Activated CD4-positive, CD25-positive, alpha-beta regulatory T cell (primary cell): ENCODE data around the gene GYPE.
"Not testable (repeated sequence)": the region's sequence is repeated elsewhere in the genome, so short reads cannot be mapped to it uniquely, and the experiment has no call there.

Experiments
- DNase-seq, 4 experiments: peaks; one replicate each; lab custom pipeline; 2025; lab: John Stamatoyannopoulos, UW

GYPE gene

DNA sequence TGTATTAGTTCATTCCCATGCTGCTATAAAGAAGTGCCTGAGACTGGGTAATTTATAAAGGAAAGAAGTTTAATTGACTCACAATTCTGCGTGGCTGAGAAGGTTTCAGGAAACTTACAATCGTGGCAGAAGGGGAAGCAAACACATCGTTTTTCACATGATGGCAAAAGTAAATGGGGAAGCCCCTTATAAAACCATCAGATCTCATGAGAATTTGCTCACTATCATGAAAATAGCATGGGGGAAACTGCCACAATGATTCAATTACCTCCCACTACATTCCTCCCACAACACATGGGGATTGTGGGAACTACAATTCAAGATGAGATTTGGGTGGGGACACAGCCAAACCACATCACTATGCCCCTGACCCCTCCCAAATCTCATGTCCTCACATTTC lies 35.4 kb downstream of the GYPE start:
- not testable (repeated sequence) for DNase-seq

DNA sequence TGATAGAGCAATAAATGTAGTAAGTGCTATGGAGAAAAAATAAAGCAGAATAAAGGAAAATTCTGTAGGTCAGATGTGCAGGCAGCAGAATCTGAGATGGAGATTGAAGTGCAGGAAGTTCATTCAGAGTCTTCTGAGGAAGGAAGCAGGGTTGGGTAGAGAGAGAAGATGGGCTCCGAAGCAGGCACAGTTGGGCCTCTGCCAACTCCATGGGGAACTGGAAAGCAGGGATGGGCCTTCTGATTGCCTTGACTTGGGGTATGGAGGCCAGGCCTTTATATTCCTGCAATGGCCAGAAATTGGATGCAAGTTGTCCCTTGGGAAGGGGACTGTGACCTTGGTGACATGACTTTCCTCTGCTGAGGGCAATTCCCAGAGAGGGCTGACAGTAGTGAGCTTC lies 42.6 kb downstream of the GYPE start:
- DNase-seq = not testable (repeated sequence)

DNA sequence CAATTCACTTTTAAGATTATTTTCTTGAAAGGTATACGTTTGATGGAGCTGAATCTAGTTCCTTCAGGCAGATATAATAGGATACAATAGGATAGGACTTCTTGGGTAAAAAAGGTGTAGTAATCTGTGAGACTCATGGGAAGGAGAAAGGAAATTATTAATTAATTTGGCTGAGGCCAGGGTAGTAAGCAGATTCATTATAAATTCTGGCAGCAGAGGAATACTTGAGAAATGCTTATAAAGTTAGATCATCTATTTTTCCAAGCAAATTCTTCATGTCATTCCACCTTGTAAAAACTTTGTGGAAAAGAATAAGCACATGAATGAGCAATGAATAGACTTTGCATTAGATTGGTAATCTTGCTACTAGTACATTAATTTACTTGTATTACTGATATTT lies 46.9 kb downstream of the GYPE start:
- no peak for DNase-seq

DNA sequence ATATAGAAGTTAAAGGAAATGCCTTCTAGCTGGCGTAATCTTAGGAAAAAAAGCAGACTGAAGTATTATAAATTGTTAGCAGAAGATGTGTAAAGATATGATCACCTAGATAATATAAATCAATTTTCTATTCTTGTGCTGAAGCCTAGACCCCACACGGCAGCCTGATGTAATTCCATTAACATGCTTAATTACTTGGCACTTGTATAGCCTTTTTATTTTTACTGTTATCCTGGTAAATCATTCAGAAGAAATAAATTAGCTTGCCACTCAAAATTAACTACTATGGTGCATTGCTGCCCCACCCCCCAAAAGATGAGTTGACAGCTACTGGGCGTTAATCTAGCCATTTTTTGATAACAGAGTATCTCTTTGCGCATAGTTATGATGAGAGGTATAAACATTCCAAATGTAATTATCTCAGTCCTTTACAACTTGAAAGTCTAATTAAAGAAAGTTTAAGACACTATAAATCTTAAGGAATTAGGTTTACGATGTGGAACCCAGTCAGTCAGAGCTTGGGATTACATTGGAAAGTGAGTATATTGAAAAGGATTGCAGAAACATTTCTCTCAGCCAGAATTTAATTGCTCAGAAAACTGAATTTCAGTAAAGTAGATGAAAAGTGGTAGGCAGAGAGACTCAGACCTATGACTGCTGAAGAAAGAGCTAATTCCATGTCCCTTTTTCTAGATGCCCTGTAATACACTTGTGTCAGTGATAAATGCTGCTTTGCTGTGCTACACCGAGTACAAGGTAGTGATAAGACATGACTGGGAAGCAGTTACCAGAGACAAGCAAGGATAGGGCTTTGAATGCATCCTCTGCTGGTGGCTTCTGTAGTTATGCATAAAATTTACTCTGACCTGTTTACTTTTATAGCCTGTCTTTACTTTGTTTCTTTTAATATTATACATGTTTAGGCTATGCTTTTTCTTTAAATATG lies 47.7 kb downstream of the GYPE start:
- DNase-seq = not testable (repeated sequence)

DNA sequence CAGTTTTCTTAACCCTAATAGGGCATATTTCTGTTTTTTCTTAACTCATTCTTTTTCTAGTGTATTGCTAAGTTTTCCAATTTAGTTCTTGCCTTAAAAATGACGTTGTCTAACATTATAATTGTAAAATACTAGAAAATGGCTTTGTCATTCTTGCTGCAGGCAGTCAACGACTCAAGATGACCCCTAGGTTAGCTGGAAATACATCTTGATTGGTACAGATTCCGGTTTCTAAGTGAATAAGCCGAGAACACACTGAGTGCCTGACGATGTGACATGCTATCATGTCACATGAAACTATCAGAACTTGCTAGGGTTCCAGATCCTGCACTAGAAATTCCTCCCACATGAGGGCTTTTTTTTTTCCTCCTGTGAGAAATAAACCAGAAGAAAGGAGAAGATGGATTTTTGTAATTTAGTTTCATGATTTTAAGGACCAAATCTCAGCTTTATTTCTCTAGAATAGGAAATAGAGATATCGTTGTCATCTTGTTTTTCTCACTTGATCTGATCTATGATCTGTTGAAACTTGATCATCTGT lies 49.3 kb downstream of the GYPE start:
- DNase-seq = not testable (repeated sequence)

DNA sequence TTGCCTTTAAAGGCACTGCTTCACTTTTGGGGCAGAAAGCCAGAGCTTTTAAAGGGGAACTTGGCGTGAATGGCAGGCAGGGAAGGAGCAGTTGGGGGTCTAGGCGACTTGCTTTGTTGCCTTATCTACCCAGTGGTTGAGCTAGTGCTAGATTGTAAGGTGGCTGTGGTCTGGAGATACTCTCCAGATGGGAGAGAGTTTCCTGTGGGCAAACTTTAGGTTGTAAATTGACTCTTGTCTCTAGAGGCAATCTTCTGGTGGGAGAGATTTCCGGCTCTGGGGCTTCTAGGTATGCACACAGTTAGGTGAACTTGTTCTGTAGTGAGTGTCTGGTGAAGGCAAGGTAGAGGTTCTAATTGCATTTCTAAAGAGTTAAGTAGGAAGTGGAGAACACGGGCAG lies 50.7 kb downstream of the GYPE start:
- not testable (repeated sequence) for DNase-seq

DNA sequence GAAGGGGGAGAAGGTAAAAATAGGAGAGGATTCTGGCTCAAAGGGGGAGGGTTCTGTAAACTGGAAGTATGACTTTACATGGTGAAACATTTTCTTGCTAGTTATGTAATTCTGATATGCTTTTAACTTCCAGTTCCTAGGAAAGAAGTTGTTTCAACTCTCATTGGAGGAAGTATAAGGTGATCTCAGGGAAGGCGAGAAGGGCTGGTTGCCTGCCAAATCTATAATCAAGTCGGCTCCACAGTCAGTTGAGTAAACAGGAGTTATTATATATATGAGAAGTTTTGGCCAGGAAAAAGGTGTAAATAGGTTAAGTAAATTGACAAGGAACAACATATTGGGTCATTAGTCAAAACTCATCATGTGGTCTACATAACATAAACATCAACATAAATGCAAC lies 56.1 kb downstream of the GYPE start:
- not testable (repeated sequence) for DNase-seq

DNA sequence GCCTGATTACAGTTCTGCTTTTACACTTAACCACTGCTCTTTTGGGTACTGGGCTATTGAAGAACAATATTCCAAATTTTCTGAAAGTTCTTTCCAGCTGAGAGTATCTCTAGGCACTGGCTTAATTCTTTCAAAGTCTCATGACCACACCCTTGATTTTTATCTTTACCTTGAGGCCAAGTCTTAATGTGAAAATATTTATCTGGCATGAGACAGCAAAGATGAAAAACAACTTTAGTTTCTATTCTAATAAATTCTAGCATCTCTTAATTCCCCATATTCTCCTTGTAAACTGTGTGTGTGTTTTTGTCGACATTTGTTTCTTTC lies 61.9 kb downstream of the GYPE start:
- not testable (repeated sequence) for DNase-seq

DNA sequence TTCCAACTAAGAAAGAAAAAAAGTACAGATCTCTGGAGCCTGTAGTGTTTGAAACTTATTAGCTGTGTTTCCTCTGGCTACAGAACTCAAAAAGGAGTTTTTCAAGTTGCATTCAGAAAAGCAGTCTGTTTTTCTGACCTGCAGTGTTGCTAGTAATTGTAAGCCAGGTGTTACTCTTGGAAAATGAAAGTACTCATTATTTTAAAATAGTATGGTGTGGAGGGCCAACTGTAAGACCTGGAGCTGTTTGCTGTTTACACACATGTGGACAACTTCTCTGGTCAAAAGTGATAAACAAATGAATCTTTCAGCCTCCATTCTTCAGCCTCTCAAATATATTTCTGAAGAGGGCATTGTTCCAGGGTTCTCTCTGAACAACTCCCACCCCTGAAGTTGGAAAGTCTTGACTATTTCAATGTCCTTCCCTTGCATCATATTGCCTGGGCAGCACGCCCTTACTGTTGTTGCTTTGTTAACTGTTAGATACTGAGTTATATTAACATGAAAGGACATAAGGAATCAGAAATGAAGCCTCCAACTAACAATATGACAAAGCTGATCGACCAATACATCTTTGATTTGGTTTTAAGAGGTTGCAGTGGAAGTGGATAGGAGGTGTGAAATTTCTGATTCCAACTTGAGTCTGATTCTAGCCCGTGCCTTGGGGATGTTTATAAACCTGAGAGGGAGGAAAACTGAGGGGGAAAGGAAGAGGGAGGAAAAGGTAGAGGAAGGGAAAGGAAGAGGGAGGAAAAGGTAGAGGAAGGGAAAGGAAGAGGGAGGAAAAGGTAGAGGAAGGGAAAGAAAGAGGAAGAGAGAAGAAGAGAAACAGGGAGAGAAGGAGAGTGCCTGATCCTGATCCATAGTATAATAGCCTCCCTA lies 62.5 kb downstream of the GYPE start:
- not testable (repeated sequence) for DNase-seq

DNA sequence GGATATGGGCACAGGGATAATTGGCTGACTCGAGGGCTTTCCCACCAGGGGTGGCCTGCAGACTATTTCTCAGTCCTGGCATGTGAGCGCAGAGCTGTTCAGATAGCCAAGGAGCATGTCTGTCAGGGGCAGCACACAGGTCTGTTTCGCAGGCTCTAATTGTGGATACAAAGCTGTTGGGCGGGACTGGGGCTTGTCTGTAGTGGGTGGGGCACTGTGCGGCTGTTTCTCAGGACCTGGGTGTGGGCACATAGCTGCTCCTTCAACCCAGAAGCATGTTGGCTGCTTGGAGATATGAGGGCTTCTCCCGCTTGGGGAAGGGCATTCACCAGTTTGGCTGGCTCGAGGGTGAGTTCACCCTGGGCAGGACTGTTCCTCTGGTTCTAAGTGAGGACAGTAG lies 65.9 kb downstream of the GYPE start:
- DNase-seq = not testable (repeated sequence)

DNA sequence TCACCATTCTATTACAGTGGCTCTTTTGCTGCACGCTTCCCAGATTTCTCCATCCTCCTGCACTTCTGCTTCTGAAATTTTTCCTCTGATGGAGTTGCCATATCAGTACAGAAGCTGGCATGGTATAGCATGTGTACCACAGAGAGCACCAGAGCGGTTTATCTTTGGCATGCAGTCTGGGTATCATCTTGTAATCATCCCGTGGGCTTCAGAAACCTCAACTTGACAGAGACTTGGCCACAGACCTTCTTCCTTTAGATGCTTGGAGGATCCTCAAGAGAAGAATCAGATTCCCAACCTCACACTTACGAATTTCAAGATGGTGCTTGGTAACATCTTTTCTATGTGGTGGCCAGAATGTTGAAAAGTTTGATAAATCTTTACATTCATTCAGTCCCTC lies 71.2 kb downstream of the GYPE start:
- DNase-seq = not testable (repeated sequence)

DNA sequence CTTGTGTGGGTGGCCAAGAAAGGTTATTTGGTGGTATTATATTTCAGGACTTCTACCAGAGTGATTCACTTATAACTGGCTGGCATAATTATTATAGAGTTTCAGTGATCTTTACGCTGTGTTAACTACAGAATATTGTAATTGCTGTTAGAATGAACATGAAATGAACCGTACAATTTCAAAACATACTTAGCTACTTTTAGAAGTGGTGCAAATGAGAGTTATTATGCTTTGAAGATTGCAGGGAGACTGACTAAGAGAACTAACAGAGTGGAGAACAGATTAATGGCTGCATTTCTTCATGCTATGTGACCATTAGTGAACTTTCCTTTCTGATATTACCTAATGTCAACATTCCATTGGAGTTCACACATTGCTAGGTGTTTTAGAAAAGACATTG lies 71.7 kb downstream of the GYPE start:
- not testable (repeated sequence) for DNase-seq

DNA sequence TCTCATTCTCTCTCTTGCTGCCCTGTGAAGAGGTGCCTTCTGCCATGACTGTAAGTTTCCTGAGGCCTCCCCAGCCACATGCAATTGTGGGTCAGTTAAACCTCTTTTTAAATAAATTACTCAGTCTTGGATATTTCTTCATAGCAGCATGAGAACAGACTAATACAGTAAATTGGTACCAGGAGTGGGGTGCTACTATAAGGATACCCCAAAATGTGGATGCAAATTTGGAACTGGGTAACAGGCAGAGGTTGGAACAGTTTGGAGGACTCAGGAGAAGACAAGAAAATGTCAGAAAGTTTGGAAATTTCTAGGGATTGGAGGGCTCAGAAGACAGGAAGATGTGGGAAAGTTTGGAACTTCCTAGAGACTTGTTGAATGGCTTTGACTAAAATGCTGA lies 74.8 kb downstream of the GYPE start:
- DNase-seq = not testable (repeated sequence)

DNA sequence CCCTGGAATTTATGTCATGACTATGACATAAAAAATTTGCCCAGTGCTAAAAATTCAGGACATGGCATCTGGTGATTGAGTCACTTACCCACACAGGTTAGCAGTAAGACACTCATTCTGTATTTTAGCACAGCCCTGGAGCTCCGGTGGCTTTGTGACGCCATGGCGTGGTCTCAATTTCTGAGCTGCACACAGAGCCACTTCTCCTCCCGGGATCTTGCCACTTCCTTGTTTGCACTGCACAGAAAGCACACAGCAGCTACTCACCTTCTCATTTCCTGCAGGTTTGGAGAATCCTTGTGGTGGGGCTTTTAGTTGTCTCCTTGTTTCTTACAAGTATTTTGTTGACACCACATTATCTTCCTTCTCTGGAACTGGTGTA lies 76.1 kb downstream of the GYPE start:
- not testable (repeated sequence) for DNase-seq
